ENCODE data around the gene SHC3.

Gene SHC3

DNA sequence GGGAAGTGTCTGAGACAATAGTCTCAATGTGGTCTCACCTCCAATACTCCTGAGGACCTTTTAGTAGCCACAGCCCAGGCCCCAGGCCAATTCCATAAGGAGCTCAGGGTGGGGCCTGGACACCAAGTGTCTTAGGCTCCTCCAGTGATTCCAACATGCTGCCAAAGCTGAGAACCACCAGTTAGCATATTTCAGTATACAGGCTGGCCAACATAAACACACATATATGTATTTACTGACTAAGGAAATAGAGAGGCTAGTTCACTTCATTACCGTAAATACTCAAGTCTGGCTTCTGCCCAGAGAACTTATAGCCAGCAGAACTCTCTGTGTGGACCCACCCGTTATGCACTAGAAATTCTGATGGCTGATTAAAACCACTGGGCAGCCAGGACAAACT is 163.3 kb downstream of the SHC3 start:
- DNase-seq: no peak

DNA sequence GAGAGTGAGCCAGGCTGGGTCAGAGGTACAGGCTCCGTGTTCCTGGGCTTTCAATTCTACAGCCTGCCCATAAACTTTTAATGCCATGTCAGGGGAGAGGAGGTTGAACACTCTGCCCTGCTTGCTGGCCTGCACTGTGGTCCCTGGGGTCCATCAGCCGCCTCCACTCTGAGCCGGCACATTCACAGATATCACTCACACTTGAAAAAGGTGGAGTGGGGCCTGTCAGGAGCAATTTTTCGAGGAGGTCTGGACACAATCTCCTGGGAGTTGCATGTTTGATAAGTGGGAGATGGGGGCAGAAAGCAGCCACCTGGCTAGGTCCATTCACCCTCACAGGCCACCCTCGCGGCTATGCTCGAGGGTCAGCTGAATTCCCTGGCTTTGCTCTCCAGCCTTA is 164.5 kb downstream of the SHC3 start:
- no peak for DNase-seq

DNA sequence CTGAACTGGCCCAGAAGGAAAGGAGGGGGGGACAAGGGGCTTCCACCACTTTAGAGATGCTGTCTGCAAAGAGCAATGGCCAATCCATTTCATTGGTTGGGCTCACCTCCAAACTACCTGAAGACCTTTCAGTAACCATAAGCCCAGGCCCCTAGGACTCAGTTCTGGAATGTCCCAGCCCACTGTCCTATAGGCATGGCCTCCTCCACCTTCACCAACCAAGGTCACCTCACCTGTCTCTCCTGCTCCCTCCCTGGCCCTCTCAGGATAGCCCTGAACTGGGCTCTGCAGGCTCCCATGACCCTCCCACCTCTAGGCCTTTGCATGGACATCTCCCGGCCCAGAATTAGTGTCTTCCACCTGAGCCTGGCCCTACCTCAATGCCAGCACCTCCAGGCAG is 165.0 kb downstream of the SHC3 start:
- no peak for DNase-seq

DNA sequence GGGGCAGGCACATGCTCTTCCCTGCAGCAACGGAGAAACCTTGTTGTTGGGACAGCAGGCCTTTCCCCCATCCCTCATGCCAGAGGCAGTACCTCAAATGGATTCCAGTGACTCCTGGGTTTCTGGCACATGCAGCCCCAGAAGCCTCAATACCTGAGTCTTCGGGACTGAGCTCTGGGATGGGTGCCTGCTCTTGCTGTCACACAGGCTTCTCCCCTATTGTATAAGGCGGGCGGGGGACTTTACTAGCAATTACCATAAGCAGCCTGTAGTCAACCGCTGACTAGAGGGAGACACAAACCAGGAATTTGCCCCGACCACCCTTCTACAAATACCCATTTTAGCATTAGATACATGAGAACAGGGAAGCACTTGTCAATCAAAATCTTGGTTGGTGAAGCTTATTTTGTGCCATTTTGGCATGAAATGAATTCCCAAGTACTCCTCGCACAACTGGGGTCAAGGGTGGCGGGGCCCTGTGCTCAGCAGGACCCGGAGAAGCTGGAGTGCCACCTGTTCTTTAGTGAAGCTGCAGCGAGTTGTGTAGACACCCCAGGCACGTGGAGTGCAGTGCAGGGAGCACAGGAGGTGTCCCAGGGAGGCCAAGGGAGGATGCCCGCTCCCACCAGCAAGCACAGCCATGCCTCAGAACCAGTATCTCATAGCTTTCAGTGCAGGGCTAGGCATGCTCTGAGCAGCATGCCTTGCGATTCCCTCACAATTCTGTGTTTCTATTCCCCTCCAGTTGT is 166.2 kb downstream of the SHC3 start:
- no peak for DNase-seq

DNA sequence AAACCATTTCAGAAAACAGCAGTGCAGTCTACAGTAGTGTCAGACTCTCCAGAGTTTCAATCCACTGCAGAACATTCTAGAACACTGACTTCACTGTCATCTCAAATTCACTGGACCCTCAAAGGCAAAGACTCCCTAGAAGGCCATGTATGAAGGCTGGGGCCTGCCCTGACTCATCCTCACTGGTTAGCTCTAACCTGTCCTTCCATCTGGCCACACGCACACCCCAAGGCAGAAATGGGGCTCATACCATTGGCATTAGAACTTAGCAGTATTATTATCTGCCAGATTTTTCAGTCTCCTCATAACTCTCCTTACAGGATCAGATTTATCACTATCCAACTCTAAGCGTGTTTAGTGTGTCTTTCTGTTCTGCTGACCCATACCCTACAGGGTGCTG is 166.9 kb downstream of the SHC3 start:
- DNase-seq: no peak

DNA sequence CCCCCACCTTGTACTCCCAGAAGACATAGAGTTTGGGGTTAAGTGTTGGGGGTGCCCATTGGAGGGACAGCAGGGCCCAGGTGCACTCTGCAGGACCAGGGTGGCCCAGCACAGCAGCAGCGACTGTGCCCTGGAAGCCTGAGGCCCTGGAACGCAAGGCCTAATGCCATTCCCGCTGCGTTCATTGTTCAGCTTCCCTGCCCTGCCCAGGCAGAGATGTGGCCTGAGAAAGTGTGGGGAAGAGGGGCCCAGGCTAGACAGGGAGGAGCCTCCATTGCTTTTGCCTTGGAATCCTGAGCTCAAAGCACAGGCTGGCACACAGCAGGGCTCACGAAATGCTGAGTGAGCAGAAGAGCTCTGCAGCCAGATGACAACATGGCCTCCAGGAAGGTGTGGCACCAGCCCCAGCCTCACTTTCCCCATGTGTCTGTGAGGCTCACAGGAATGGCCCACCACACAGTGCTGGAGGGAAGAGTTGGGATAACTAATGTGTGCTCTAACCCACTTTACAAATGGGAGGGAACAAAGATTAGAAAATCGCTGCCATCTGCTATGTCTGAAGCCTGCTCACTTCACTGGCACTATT is 168.0 kb downstream of the SHC3 start:
- no peak for DNase-seq

DNA sequence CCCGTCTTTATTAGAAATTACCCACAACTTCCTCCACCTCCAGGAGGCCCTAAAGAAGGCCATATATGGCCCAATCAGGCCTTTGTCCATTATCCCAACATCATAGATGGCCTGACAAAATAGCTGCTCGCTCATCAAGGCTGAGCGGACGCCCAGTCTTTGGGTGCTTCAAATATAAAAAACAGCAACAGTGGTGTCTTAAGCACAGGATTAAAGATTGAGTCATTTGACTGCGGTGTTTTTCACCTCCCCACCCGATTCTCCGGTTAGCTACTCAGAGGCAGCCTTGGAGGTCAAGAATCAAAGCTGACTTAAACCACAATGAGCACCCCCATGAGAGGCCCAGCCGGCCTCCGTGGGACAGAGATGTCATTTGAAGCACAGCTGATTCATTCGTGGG is 168.6 kb downstream of the SHC3 start:
- no peak for DNase-seq

DNA sequence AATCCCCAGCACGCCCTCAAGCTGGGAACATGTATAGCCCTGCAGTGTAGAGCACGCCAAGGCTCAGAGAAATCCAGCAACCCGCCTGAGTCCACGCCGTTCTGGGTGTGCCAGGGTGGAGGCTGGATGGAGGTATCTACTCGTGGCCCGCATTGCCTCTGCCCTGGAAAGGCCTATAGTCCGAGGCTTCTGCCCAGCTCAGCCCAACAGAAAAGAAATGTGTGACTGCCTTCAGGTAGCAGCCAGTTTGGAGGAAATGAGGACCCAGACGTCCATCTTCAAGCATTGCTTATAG is 169.1 kb downstream of the SHC3 start:
- DNase-seq: no peak

DNA sequence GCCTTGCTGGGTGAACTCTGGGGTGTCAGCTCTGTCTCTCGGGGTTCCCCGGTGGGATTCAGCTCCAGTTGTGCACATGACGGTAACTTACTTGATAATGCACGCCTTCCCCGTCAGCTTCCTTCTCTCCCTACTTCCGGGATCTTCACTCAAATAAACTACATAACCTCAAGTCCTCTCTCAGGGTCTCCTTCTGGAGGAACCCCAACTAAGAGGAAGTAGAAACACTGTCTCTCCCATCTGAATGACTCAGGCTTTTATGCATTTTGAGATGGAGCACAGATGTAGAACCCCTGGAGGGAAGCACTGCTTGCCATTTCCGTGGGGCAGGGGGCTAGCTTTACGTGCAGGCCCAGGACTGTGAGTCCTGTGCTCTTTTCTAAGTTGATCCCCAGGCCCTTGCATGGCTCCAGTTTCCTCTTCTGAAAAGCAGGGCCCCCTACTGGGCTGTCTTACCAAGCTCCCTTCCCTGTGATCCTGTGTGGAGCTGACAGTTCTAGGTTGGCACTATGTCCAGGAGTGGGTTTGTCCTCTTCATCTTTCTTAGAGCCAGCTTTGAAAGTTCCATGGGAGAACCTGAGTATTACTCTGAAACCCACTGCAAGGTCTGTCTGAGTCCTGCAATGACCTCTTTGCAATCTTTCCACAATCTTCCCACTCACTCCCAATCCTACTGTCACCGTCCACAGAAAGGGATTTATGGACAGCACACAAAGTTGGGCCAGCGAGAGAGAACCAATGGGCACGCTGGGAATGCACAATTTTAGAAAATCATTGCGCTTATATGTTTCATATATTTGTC is 169.7 kb downstream of the SHC3 start:
- DNase-seq: no peak

DNA sequence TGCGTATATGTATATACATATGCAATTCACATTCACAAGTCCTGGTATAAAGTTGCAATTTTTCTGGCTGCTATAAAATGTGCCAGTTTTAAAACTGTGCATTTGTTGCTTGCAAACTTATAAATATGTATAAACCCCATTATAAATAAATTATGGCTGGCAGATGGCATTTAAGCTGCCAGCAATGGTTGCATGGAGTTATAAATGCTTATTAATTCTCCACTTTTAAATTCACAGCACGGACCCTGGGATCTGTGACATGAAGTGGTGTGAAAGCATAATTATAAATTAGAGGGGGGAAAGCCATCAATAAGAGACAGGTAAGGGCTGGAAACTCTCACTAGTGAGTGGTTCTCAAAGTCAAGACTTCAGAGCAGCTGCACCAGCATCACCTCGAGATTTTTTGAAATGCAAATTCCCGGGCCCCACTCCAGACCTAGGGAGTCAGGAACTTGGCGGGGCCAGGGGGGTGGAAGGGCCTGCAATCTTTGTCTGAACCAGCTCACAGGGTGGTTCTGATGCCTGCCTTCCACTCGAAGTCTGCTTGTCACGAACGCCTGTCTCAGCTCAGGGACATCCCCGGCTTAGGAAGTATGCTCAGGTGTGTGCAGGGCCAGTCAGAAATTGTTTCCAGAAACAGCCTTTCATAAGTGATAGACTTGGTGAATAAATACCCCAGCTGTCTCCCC is 170.4 kb downstream of the SHC3 start:
- no peak for DNase-seq

DNA sequence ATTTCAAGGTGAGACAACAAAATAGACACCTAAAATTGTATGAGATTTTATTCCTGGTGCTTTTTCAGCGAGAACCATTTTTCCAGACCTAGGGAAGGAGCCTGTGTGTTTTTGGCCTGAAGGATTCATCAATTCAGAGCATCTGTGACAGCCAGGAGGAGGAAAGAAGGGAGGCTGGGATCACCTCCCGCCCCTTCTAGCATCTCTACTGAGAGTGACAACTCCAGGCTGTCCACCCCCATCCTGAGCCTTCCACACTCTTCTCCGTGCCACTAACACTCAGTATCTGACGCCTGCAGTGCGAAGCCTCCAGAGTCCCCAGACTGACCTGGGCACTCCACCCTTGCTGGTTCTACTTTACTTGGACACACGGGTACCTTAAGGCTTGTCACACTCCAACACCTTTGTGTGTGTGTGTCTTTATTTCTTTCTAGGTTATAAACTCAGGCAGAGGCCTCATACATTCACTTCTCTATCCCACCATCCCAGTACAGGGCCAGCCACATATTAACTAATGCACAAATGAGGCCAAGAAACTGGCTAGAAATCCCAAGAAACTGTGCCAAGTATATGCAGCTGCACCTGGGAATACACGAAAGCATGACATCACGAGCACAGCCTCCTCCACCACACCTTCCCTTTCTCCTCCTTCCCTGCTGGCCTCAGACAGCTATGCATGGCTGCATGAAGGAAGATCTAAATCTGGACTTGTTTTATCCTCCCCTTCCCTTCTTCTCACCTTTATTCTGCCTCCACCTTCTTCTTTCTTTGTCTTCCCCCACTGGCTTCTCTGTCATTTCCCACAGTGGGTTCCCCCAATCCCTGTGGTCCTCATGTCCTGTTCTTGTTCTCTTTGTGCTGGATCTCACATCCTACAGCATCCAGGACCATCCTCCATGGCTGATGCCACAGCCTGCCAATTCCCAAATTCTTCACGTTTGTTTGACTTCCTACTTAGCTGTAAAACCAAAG is 171.3 kb downstream of the SHC3 start:
- no peak for DNase-seq

DNA sequence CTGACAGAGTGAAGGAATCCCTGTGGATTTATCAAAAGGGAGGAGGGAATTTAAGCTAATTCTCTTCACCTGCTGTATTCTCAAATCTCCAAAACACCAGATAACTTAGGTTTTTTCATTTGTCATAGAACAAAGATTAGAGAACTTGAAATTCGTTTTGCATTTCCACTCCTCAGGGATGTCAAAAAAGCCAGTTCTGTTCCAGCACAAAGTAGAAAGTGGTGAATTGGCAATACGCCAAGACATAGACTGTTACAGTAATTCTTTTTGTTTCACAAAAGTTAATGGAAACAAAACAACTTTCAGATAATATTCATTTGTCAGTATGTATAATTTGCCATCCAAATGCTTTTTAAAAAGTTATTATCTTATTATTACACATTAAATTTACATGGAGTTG is 172.4 kb downstream of the SHC3 start:
- DNase-seq: no peak

DNA sequence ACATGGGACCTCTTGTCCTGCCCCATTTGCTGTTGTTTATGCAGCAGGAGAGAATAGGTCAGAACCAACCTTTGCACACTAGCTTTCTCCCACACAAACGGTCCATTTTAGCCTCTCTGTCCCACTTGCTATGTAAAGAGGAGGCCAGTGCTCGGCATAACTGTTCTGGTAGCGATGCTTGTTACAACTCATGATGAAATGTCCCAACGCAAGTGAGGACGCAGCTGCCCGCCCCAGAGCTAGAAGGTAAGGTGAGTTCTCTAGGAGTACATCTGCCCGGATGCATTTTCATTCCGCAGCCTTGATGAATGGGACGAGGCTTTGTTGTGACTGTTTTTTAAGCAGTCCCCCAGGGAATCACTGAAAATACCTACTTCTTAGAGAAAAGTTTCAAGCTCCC is 173.3 kb downstream of the SHC3 start:
- no peak for DNase-seq

DNA sequence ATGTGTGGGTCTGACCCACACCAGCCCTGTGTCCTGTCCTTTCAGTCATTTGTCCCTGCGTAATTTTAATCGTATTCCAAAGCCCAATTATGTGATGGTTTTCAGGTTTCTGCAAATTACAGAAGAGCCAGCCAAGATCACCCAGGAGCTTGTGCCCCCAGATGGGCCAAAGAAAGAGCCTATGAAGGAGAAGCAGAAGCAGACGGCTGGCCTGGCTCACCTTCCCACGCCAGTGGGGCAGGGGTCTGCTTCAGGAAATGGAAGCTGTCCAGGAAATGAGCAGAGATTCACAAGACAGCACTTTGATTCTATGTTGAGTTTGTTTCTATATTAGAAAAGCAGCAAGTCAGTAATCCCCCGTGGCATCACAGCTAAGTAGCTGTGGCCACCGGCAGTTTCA is 175.6 kb downstream of the SHC3 start:
- no peak for DNase-seq

DNA sequence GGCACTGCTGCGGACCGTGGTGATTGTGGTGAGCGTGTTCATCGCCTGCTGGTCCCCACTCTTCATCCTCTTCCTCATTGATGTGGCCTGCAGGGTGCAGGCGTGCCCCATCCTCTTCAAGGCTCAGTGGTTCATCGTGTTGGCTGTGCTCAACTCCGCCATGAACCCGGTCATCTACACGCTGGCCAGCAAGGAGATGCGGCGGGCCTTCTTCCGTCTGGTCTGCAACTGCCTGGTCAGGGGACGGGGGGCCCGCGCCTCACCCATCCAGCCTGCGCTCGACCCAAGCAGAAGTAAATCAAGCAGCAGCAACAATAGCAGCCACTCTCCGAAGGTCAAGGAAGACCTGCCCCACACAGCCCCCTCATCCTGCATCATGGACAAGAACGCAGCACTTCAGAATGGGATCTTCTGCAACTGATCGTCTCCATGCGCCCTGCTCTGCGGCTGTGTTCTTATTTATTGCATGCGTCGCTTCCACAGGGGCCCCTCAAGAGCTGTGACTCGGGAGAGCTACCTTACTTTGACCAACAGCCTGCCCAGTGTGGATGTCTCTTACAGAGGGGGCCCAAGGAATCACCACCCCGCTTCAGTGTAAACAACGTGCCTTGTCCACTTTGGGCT is 176.6 kb downstream of the SHC3 start:
- no peak for DNase-seq

DNA sequence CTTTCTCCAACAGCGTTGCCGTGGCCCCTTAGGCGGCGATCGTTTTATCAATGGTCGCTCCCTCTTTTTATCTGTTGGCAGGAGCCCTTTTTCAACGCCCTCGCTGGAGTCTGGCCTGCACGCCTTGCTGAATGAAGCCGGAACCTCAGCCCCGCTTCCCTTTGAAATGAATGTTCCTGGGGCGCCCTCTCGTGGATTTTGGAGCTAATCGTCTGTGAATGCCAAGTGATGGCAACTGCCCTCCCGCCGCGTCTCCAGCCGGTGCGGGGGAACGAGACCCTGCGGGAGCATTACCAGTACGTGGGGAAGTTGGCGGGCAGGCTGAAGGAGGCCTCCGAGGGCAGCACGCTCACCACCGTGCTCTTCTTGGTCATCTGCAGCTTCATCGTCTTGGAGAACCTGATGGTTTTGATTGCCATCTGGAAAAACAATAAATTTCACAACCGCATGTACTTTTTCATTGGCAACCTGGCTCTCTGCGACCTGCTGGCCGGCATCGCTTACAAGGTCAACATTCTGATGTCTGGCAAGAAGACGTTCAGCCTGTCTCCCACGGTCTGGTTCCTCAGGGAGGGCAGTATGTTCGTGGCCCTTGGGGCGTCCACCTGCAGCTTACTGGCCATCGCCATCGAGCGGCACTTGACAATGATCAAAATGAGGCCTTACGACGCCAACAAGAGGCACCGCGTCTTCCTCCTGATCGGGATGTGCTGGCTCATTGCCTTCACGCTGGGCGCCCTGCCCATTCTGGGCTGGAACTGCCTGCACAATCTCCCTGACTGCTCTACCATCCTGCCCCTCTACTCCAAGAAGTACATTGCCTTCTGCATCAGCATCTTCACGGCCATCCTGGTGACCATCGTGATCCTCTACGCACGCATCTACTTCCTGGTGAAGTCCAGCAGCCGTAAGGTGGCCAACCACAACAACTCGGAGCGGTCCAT is 177.4 kb downstream of the SHC3 start:
- DNase-seq: peak; percentile 81

DNA sequence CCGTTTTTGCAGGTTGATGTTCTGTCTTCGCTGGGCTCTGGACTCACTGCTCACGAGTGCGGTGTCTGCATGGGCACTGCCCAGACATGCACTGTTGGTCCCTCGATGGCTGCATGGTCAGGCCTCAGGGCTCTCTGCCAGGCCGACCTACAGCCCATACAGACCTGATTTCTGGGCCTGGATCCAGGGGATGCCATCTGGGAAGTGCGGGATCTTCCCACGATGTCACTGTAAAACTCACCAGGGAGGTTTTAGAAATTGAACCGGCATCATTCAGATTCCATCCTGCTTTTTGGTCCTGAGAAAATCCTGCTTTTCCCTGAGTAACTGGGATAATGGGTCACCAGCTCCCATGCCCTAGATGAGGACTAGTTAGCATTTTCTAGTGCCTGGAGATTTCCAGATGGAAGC is 178.2 kb downstream of the SHC3 start:
- no peak for DNase-seq

DNA sequence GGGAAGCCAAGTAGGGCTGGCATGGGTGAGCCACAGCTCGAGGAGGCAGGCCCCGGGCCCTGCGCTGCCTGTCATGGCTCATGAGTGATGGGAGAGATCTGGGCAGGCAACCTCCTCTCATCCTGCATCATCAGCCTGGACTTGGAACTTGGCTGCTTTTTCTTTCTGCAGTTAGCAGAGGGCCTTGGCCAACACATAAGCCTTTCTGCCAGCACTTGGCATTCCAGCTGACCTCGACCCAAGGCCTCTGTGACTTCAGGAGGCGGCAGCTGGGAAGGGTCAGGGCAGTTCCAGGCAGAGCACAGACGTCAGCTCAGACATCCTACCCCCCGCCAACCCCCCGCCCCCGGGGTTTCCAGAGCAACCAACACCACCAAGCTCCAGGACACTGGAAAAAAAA is 179.7 kb downstream of the SHC3 start:
- DNase-seq: no peak

DNA sequence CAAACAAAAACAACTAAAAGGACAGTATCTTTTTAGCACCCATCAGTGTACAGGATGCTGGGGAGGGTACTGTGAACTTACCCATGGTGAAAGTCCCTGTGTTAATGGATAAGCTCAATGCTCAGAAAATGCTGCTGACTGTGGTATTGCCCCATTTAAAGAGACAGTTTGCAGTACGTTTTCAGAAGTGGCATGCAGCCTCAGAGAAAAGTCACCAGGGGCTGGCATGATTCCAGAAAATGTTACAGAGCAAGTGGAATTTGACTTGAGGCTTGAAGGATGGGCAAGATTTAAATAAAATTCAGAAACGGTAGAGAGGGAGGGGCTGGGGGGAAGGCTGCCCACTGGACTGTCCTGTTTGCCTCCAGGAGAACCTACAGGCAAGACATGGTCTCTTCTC is 180.1 kb downstream of the SHC3 start:
- DNase-seq: no peak

DNA sequence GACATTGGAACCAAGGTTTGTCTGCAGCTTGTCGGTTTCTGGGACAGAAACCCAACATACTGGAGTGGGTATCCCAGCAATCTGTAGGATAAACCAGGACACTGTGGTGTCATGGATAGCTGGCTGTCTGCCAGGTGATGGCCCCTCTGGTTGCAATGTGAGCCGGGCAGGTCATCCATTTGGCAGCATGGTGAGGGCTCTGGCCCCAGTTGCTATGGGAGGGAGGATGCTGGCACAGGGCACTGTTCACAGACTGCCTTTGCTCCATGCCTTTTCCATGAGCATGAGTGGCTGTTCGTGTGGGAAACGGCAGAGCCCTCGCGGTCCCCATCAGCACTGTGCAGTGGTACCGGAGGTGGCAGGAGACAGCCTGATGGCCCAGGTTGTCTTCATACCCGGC is 181.0 kb downstream of the SHC3 start:
- DNase-seq: no peak

DNA sequence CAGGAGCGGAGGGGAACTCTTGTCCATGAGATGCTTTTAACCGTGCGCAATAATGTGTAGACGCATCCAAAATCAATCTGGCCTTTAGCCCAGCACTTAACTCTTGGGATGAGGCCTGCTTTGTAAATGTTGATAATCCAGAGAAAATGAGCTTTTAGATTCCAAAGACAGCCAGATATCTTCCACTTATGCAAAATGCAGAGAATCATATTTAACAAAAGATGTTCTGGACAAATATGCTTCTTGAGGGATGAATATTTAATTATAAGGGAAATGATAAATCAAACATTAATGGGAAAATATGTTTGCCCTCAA is 181.7 kb downstream of the SHC3 start:
- no peak for DNase-seq
